Left lung (tissue), 10 donors: Measurements from ENCODE around the gene ABCD1. TPM values are rescaled to one million over a fixed set of nuclear protein-coding genes. Genes with fewer than 3 reads are reported as not detected.
A peak's percentile ranks its signal among the peaks of the same experiment; 100 is the strongest.

Experiments
- ATAC-seq: fragments of 200-7000 bp; cut with Tn5 transposase; one replicate; pipeline ENCODE4 v1.9.1; 2020; ENCODE audit warnings: moderate library complexity
- DNase-seq, 4 donors: peaks; one replicate each; pipeline ENCODE4 v3.0.0-alpha.2; 2013 to 2020
- H3K27ac ChIP-seq, 2 donors: fragments of 200-600 bp; sonication (generic) in 1 of 2; one replicate each; pipeline versions ENCODE4 v1.5.0 to v1.8.0; 2020 to 2021
- H3K27me3 ChIP-seq, 2 donors: fragments of 200-600 bp; sonication (generic) in 1 of 2; one replicate each; pipeline versions ENCODE4 v1.5.0 to v1.8.0; 2020 to 2021
- H3K36me3 ChIP-seq, 2 donors: fragments of 200-600 bp; sonication (generic) in 1 of 2; one replicate each; pipeline versions ENCODE4 v1.5.0 to v1.8.0; 2020 to 2021
- H3K4me1 ChIP-seq, 2 donors: fragments of 200-600 bp; one replicate each; pipeline ENCODE4 v1.8.0; 2021
- H3K4me3 ChIP-seq, 2 donors: fragments of 200-600 bp; sonication (generic) in 1 of 2; one replicate each; pipeline versions ENCODE4 v1.5.0 to v1.8.0; 2020 to 2021; ENCODE audit warnings: mild to moderate bottlenecking in 1 of 2
- H3K9me3 ChIP-seq, 2 donors: fragments of 200-600 bp; sonication (generic) in 1 of 2; one replicate each; pipeline versions ENCODE4 v1.5.0 to v1.8.0; 2020 to 2021
- intact Hi-C, 2 donors: fragments of 100-400 bp; cut with DNase I; formaldehyde crosslinking; loops; one replicate each; pipeline versions ENCODE4 v1.11.2 to v1.14.2; 2022
- polyA plus RNA-seq, 6 donors: library from polyadenylated mRNA; unstranded; fragments of 120-200 nt; gene quantifications; one replicate each; pipeline ENCODE4 v1.2.1, GENCODE V29; 2013; ENCODE audit not compliant: insufficient read length in 6 of 6
- total RNA-seq, 2 donors: library from RNA; stranded (reverse); fragmentation: NEBNext Ultra II Directional; extraction: Animal tissue kit (Norgen Biotek cat#: 25700); gene quantifications; one replicate each; pipeline ENCODE4 v1.2.1, GENCODE V29; 2021
- TF ChIP-seq, protein P1 (sequence below), 2 donors: fragments of 200-600 bp; sonication (generic) in 1 of 2; IDR thresholded peaks; one replicate each; pipeline versions ENCODE4 v1.5.0 to v1.8.0; 2021; ENCODE audit warnings: antibody characterized with exemption in 2 of 2
- donor health status: DM: no; HTN: yes; CAD: no.
- donor health status: DM: no; HTN: no; CAD: no.

The ABCD1 gene
- total and polyA plus RNA-seq, 8 donors, result 6.5 to 18.5 (median 10.0) TPM

DNA sequence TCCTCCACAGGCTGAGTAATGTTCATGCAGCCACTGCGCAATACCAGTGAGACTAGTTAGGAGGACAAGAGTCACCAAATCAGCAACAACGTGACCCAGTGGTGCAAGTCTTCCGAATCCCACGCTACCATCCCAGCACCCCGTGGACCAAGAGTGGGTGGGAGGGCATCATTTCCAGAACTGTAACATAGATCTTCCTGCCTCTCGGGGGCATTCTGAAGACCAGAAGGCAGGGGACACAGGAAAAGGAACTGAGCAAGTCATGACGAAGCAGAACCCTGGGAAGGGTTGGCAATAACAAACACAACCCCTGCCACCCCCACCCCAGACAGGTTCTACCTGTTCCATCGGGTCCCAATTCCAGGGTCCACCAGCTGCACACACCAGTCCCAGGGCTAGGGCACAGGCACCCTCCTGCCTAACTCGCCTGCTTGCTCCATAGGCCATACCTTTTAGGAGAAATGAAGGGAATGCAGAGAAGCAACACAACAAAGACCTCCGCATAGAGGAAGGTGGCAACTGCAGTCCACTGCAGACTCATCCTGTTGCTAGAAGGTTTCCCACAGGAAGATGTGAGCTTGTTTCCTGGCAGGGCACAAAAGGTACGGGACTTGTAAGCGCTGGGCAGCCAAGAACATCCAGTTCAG is 1.8 kb upstream of the ABCD1 start:
- ATAC-seq, result no peak
- H3K27ac ChIP-seq, result peak overlapping the region; percentile 78 to 89
- intact Hi-C loops, result no loop called here
- peaks cover 20 to 44% of the 10 kb centered on the region in 2 donors for H3K4me1 ChIP-seq
- peak overlapping the region; percentile 50 to 71 for H3K4me3 ChIP-seq
- TF ChIP-seq, protein P1, sequence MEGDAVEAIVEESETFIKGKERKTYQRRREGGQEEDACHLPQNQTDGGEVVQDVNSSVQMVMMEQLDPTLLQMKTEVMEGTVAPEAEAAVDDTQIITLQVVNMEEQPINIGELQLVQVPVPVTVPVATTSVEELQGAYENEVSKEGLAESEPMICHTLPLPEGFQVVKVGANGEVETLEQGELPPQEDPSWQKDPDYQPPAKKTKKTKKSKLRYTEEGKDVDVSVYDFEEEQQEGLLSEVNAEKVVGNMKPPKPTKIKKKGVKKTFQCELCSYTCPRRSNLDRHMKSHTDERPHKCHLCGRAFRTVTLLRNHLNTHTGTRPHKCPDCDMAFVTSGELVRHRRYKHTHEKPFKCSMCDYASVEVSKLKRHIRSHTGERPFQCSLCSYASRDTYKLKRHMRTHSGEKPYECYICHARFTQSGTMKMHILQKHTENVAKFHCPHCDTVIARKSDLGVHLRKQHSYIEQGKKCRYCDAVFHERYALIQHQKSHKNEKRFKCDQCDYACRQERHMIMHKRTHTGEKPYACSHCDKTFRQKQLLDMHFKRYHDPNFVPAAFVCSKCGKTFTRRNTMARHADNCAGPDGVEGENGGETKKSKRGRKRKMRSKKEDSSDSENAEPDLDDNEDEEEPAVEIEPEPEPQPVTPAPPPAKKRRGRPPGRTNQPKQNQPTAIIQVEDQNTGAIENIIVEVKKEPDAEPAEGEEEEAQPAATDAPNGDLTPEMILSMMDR (IDR thresholded peaks at IDR 0.05), result no peak
- DNase-seq, result peak in 1 of 4 donors; percentile 53
- no peaks in the 10 kb centered on the region for H3K27me3 ChIP-seq
- H3K36me3 ChIP-seq, result peaks cover 0 to 27% of the 10 kb centered on the region in 2 donors
- H3K9me3 ChIP-seq, result no peaks in the 10 kb centered on the region

DNA sequence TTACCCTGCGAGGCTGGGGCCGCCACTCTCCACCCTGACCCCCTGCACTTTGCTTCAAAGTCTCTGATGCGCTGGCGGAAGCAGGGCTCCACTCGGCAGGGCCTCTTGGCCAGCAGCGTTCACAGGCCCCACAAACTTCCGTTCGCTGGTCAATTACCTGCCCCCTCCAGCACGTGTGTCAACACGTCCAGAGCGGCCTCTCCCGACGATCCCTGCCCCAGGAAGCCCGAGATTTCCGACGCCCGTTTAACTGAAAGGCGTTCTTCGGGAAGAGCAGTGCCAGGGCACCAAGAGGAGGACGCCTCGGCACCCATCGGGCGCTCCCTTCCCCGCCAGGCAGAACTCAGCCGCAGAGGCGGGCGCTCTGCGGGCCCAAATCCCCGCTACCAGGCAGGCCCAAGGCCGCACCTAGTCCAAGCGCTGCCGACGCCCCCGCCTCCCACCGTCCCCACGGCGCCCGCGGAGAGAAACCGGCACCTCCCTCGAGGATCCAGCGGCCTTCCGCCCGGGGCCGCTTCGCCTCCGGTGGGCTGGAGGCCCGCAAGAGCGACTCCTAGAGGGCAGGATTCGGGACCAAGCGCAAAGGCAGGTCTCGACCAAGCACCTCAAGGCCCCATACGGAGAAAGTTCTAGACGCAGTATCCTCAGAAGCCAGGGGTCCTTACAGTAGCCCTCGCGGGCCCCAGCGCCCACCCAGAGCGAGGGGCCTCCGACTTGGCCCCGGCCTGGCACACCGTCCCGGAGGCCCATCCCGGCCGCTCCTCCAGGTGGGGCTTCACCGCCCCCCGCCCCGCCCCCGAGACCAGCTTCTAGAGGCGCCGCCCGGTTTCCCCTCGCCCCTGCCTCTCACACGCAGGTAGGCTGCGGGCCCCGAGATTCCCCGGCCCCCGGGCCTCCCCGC is 1.1 kb upstream of the ABCD1 start:
- Histone ChIP-seq H3K27ac (peak overlapping the region; percentile 78 to 89), H3K9me3 (no peaks in the 10 kb centered on the region), H3K4me1 (peaks cover 20 to 52% of the 10 kb centered on the region in 2 donors), H3K36me3 (peaks cover 0 to 24% of the 10 kb centered on the region in 2 donors), H3K4me3 (peak overlapping the region; percentile 50 to 71), H3K27me3 (no peaks in the 10 kb centered on the region)
- DNase-seq, result peak in 2 of 4 donors; percentile 24 to 83
- intact Hi-C loops, result no loop called here
- ATAC-seq, result peak; percentile 1
- TF ChIP-seq, protein P1 (IDR thresholded peaks at IDR 0.05), result no peak

DNA sequence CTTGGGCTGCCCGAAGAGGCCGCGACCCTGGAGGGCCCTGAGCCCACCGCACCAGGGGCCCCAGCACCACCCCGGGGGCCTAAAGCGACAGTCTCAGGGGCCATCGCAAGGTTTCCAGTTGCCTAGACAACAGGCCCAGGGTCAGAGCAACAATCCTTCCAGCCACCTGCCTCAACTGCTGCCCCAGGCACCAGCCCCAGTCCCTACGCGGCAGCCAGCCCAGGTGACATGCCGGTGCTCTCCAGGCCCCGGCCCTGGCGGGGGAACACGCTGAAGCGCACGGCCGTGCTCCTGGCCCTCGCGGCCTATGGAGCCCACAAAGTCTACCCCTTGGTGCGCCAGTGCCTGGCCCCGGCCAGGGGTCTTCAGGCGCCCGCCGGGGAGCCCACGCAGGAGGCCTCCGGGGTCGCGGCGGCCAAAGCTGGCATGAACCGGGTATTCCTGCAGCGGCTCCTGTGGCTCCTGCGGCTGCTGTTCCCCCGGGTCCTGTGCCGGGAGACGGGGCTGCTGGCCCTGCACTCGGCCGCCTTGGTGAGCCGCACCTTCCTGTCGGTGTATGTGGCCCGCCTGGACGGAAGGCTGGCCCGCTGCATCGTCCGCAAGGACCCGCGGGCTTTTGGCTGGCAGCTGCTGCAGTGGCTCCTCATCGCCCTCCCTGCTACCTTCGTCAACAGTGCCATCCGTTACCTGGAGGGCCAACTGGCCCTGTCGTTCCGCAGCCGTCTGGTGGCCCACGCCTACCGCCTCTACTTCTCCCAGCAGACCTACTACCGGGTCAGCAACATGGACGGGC is 579 bp downstream of the ABCD1 start:
- Histone ChIP-seq H3K27me3 (no peaks in the 10 kb centered on the region), H3K4me3 (peak overlapping the region in 1 of 2 donors; percentile 71), H3K27ac (peak overlapping the region; percentile 82 to 89), H3K9me3 (no peaks in the 10 kb centered on the region), H3K36me3 (peaks cover 0 to 12% of the 10 kb centered on the region in 2 donors), H3K4me1 (peaks cover 20 to 53% of the 10 kb centered on the region in 2 donors)
- no peak for DNase-seq
- intact Hi-C loops, result no loop called here
- TF ChIP-seq, protein P1 (IDR thresholded peaks at IDR 0.05), result no peak
- ATAC-seq, result peak; percentile 1

DNA sequence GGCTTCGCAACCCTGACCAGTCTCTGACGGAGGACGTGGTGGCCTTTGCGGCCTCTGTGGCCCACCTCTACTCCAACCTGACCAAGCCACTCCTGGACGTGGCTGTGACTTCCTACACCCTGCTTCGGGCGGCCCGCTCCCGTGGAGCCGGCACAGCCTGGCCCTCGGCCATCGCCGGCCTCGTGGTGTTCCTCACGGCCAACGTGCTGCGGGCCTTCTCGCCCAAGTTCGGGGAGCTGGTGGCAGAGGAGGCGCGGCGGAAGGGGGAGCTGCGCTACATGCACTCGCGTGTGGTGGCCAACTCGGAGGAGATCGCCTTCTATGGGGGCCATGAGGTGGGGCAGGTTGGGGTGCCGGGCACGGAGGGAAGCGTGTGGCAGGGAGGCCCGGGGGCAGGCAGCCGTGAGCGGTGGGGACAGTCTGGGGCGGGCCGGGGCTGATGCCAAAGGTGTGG is 1.2 kb downstream of the ABCD1 start:
- DNase-seq, result no peak
- intact Hi-C loops, result no loop called here

More for the DNA sequence above, 1.2 kb downstream of the ABCD1 start:
- Histone ChIP-seq H3K27me3 (no peaks in the 10 kb centered on the region), H3K27ac (peak overlapping the region; percentile 82 to 89), H3K4me1 (peaks cover 20 to 53% of the 10 kb centered on the region in 2 donors), H3K9me3 (no peaks in the 10 kb centered on the region), H3K4me3 (peak overlapping the region in 1 of 2 donors; percentile 71), H3K36me3 (peaks cover 0 to 6% of the 10 kb centered on the region in 2 donors)
- no peak for ATAC-seq
- TF ChIP-seq, protein P1 (IDR thresholded peaks at IDR 0.05), result no peak
